ENCODE data around the gene SIGMAR1. TPM values are rescaled to one million over a fixed set of nuclear protein-coding genes. Genes with fewer than 3 reads are reported as not detected.

Gene SIGMAR1
- total RNA-seq, 1 donor = 71.7 TPM

DNA sequence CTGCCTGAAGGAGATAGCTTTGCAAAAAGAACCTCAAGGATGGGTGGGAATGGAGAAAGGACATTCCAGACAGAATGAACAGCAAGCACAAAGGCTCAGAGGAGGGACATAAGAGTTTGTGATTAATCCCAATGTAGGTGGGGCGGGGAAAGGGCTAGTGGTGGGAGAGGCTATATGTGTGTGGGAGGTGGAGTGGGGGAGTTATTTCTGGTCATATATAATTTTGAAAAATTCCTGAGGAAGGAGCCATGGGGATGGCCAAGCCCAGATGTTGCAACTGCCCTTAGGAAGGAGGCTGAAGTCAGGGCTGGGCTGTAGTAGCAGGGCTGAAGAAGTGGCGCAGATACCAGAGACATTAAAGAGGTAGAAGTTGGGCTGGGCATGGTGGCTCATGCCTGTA, 38.3 kb upstream of the SIGMAR1 start:
- no peak overlapping the region for H3K4me3 ChIP-seq (ENCODE audit: low read depth, low read length)
- DNase-seq (ENCODE audit: low read depth) = no peak
- TF ChIP-seq, protein P1, sequence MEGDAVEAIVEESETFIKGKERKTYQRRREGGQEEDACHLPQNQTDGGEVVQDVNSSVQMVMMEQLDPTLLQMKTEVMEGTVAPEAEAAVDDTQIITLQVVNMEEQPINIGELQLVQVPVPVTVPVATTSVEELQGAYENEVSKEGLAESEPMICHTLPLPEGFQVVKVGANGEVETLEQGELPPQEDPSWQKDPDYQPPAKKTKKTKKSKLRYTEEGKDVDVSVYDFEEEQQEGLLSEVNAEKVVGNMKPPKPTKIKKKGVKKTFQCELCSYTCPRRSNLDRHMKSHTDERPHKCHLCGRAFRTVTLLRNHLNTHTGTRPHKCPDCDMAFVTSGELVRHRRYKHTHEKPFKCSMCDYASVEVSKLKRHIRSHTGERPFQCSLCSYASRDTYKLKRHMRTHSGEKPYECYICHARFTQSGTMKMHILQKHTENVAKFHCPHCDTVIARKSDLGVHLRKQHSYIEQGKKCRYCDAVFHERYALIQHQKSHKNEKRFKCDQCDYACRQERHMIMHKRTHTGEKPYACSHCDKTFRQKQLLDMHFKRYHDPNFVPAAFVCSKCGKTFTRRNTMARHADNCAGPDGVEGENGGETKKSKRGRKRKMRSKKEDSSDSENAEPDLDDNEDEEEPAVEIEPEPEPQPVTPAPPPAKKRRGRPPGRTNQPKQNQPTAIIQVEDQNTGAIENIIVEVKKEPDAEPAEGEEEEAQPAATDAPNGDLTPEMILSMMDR (IDR thresholded peaks at IDR 0.05; ENCODE audit: insufficient read depth, low read depth, low read length) = no peak

DNA sequence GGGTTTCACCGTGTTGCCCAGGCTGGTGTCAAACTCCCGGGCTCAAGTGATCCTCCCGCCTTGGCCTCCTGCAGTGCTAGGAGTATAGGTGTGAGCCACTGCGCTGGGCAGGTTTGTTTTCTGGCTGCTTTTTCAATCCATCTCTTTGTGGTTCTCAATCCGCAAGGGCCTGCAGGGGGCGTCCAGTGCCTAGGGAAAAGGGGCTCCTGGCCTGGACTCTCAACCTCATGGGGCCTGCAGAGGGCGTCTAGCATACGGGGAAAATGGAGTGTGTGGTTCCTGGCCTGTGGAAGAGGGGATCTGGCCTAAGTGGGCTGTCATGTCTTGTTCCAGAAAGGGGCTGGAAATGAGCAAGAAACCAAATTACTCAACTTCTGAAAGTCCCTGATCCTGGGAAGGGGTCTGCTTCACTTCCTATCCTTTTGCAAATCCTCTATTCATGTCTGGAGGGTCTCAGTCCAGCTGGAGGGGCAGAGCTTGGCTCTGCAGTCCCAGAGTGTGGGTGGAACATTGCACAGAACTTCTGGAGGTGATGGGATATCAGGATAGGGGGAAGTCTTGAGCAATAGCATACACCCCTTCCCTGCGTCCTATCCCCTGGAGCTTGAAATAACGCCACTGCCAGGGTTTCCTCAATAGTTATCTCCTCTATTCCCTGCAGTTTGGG, 37.6 kb upstream of the SIGMAR1 start:
- TF ChIP-seq, protein P1 (IDR thresholded peaks at IDR 0.05; ENCODE audit: insufficient read depth, low read depth, low read length) = peak; percentile 91
- peak; percentile 73 for DNase-seq (ENCODE audit: low read depth)

DNA sequence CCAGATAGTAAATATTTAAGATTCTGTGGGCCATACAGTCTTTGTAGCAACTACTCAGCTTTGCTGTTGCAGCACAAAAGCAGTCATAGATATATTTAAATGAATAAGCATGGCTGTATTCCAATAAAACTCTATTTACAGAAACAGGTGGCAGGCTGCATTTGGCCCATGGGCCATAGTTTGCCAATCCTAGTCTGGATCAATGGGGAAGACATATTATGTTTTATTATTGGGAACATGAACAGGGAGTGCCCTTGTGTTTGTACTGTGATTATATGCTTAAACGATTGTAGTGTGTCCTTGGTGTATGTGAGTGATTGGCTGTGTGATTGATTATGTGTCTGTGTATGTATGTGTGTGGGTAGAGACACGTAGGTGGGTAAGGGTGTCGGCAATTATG, 36.9 kb upstream of the SIGMAR1 start:
- no peak for DNase-seq (ENCODE audit: low read depth)
- TF ChIP-seq, protein P1 (IDR thresholded peaks at IDR 0.05; ENCODE audit: insufficient read depth, low read depth, low read length) = no peak
- H3K4me3 ChIP-seq (ENCODE audit: low read depth, low read length) = no peak overlapping the region

More for the DNA sequence above, 37.6 kb upstream of the SIGMAR1 start:
- H3K4me3 ChIP-seq (ENCODE audit: low read depth, low read length) = no peak overlapping the region

DNA sequence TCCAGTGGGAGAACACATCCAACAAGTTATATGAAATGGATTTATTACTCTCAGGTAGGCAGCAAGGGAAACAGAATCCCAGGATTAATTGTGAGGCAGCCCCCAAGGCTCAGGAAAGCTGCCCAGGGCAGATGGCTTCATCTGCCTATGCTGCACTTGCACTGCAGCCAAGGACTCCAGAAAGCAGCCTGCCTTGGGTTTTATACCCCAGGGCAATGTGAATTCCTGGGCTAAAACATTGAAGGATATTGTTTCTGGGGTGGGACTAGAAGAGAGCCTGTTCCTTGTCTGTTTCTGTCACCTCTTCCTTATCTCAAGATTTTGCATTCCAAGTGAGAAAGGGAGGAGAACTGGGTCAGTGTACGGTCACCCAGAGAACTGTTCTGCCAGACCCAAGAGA, 33.7 kb upstream of the SIGMAR1 start:
- H3K4me3 ChIP-seq (ENCODE audit: low read depth, low read length) = no peak overlapping the region
- TF ChIP-seq, protein P1 (IDR thresholded peaks at IDR 0.05; ENCODE audit: insufficient read depth, low read depth, low read length) = no peak
- DNase-seq (ENCODE audit: low read depth) = no peak

DNA sequence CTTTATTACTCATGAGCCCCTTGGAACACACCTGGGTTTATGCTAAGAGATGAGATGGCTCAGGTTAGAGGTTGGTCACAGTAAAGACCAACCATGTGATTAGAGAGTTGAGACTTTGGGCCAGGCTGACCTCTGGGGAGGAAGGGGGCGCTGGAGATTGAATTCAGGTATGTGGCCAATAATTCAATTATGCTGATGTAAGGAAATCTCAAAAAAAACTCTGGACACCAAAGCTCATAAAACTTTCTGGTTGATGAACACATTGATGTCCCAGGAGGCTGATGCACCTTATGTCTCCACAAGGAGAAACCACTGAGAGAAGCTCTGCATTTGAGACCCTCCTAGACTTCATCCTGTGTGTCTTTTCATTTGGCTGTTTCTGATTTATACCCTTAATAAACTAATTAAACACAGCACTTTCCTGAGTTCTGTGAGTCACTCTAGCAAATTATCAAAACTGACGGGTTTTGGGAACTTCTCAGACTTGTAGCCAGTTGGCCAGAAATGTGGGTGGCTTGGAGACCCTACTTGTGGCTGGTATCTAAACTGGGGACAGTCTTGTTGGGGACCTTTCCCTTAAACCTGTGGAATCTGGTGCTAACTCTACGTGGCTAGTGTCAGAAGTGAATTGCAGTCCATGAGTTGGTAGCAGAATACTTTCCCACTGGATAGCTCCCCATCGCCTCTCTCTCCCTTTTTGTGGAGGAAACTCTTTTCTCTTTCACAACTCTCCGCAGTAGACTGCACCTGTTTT, 32.4 kb upstream of the SIGMAR1 start:
- no peak overlapping the region for H3K4me3 ChIP-seq (ENCODE audit: low read depth, low read length)
- TF ChIP-seq, protein P1 (IDR thresholded peaks at IDR 0.05; ENCODE audit: insufficient read depth, low read depth, low read length) = no peak
- no peak for DNase-seq (ENCODE audit: low read depth)

DNA sequence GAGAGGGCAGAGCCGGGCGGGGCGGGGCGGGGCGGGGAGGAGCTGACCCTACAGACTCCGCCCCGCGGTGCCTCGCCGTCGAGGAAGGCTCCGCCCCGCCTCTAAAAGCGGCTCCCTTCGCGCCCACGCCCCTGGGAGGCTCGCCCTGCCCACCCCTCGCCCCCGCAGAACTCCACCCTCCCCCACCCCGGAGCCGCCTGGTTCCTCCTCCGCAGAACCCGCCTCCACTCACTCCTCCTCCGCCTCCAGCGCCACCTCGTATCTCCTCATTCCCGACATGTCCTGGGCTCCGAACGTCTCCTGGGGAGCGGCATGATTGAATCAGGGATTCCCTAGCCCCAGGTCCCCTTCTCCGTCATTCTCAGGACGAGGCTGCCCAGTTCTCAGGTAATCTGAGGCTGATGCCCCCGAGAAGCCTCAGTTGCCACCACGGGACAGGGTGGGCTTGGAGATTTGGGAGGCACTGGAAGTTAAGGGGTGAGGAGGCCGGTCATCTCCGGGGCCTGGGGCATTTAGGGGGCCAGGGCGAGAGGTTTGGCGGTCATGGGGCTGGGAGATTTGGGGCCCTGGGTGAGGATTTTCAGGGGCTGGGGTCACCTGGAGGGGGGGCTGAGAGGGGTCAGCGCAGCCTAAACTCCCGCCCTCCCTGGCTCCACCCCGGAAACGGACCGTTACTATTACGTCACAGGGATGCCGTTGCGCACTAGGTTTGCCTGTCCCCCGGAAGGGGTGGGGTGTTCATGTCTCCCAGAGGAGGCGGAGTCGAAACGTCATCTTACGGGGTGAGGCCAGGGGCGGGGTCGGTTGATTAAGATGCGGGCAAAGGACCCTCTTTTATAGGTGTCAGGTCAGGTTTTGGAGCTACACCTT, 28.0 kb upstream of the SIGMAR1 start:
- TF ChIP-seq, protein P1 (IDR thresholded peaks at IDR 0.05; ENCODE audit: insufficient read depth, low read depth, low read length) = no peak
- H3K4me3 ChIP-seq (ENCODE audit: low read depth, low read length) = peak overlapping the region; percentile 85
- peak; percentile 96 for DNase-seq (ENCODE audit: low read depth)

Data from fibroblast of villous mesenchyme (primary cell).